ACHN (cell line): ENCODE results near the gene GPD1L.

ENCODE experiments used
- DNase-seq: peaks from one replicate; pipeline ENCODE4 v3.0.0-alpha.2; 2015
- in situ Hi-C: cut with HindIII; loops from 2 replicates; pipeline ENCODE4 v1.10.0; 2017; ENCODE audit warnings: low sequenced_read_pairs, low pct_ligation_motif_present, low pct_unique_long_range_greater_than_20kb

GPD1L gene

DNA sequence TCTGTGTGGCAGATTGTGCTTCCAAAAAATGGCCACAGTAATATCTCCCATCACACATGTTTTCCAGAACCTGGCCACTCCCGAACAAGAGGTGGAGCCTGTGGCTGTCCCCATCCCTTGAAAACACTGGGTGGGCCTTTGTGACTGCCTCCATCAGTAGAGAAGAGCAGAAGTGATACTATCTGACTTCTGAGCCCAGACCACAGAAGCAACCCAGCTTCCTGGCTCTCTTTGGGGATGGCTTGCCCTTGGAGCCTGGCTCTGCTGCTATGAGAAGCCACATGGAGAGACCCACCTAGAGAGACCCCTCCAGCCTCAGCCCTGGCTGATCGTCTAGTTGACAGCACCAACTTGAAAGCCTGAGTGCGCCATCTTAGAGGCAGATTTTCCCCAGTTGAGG is 92.3 kb downstream of the GPD1L start:
- in situ Hi-C loops: no loop called here
- DNase-seq: no peak

- no peak for DNase-seq
- in situ Hi-C loops: no loop called here
These were observed 94.1 kb downstream of the GPD1L start for GRCh38 chr3:32200490-32200889.

DNA sequence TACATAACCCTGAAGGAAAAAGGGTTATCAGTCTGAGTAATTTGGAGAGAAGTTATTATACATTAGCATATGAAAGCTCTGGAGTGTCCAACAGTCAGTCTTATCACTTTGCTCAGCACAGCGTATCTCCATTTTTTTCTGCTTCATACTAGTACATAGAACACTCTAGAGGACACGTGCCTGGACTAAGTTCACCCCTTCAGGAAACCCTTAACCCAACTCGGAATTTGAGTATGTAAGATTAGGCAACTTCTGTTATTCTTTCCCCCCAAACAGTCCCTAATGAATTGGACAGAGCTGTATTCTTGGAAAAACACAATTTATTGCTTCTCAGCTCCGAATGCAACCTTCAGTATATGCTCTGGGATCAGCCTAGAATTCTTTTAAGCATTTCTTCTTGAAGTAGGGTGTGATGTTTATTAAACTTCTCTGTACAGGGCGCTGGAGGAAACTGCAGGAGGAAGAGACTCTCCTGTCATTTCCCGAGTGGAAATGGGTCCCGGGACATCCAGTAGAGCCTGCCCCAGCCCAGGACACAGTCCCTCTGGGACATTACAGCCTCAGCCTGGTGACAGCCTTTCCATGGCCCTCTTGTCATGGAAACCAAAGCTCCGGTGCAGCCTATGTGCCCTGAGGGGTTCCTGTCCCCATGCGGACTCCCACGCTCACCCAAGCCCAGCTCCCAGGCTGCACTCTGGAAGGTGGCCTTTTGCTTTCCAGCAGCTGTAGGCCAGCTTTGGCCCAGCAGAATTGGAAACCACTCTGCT is 94.8 kb downstream of the GPD1L start:
- no peak for DNase-seq
- in situ Hi-C loops: no loop called here

GRCh38 chr3:32202496-32202895 is 96.1 kb downstream of the GPD1L start:
- no peak for DNase-seq
- in situ Hi-C loops: no loop called here

GRCh38 chr3:32203854-32204253 is 97.4 kb downstream of the GPD1L start:
- in situ Hi-C loops: no loop called here
- DNase-seq: no peak

DNA sequence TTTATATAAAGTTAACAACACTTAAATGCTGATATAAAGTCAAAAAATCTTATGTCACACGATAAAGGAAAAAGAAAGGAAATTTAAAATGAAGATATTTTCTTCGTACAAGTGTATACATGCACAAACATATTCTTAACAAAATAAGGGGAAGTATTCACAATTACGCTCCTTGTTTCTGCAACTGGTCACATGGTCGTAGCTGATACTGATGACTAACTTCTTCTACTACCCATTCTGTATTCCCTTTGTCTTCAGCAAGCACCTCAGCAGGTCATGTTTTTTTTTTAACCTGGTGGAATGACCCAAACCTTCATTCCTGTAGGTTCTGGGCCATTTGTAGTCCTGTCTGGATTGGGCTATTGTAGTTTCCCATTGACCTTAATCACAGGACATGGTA is 102.0 kb downstream of the GPD1L start:
- in situ Hi-C loops: no loop called here
- no peak for DNase-seq

- DNase-seq: no peak
- in situ Hi-C loops: no loop called here
These were observed 108.8 kb downstream of the GPD1L start for GRCh38 chr3:32215185-32215584.

DNA sequence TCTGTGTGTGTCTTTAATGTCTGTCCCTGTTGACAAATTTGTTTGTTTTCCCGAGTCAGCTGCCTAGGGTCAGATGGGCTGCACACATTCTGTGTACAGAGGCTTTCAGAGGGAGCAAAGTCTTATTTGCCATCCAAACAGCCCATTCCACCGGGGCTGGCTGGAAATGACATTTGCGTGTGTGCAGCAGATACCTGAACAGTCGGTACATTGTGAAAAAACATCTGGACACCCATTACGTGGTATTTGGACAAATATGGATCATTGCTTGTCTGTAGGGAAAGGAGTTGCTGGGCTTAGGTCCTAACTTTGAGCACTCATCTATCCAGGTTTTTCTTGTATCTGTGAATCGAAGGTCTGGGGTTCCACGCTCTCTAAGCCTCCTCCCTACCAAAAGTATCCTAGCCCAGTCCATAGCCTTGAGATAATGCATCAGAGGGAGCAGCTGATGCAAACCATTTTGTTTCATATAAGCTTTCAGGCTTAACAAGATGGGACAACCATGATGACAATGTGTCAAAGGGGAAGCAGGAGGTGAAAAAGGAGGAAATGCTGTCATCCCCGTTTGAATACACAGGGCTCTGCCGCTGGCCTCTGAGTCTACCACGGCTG is 109.9 kb downstream of the GPD1L start:
- in situ Hi-C loops: no loop called here

GRCh38 chr3:32217339-32217738 is 110.9 kb downstream of the GPD1L start:
- in situ Hi-C loops: no loop called here
- no peak for DNase-seq

More for the DNA sequence above, 109.9 kb downstream of the GPD1L start:
- DNase-seq: no peak
